ENCODE data around the gene WNK2.
A peak's percentile ranks its signal among the peaks of the same experiment; 100 is the strongest.
"Not testable (repeated sequence)": the region's sequence is repeated elsewhere in the genome, so short reads cannot be mapped to it uniquely, and the experiment has no call there.

The WNK2 gene

DNA sequence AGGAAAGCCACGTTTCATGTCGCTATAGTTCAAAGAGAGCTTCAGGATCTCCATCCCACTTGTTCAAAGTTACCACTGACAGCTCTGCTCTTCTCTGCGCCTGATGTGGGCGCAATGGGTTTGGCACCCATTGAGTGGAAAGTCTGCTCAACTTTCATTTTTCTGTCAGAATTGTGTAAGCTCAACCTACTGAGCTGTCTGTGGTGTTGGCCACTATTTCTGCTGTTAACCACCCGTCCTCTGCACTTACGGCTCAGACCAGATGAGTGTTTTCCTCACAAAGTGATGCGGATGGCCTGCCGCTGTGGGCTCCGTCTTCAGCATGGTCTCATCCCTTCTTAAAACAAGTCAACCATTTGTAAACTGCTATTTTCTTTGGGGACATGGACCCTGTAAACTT, 131.2 kb downstream of the WNK2 start:
- DNase-seq, result no peak

GRCh38 chr9:93315960-93316359, 132.0 kb downstream of the WNK2 start:
- no peak for DNase-seq

DNA sequence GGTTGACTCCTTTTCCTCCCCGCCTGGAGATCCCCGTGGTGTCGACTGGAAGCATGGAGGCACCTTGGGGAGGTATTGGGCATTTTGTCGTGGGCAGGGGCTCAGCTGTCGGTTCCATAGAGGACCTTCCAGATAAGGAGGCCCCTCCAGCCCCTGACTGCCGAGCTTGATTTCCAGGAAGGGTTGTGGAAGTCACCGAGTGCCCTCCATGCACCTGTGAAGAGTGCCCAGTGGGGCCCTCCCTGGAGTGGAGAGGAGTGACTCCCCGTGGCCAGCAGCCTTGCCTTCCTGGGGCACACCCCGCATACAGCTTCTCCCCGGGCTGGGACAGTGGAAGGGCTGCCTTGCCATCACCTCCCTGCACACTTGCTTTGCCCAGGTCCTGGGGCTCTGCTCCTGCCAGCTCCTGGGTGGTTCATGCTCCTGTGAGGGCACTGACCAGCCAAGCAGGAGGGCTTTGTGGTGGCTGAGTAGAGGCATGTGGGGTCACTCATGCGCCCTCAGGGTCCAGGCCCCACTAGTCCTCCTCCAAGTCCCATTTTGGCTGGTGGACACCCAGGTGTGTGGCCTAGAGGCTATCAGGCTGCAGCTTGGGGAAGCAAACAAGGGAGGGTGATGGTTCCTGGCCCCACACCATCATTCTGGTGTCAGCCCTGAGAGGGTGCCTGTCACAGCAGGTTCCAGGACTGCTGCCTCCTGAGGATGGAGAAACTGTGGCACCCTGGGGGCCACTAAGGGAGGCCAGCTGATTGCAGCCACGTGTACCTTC, 133.0 kb downstream of the WNK2 start:
- no peak for DNase-seq

- no peak for DNase-seq
Measured at GRCh38 chr9:93317495-93318094, 133.7 kb downstream of the WNK2 start.

- no peak for DNase-seq
Measured at GRCh38 chr9:93318480-93318879, 134.5 kb downstream of the WNK2 start.

DNA sequence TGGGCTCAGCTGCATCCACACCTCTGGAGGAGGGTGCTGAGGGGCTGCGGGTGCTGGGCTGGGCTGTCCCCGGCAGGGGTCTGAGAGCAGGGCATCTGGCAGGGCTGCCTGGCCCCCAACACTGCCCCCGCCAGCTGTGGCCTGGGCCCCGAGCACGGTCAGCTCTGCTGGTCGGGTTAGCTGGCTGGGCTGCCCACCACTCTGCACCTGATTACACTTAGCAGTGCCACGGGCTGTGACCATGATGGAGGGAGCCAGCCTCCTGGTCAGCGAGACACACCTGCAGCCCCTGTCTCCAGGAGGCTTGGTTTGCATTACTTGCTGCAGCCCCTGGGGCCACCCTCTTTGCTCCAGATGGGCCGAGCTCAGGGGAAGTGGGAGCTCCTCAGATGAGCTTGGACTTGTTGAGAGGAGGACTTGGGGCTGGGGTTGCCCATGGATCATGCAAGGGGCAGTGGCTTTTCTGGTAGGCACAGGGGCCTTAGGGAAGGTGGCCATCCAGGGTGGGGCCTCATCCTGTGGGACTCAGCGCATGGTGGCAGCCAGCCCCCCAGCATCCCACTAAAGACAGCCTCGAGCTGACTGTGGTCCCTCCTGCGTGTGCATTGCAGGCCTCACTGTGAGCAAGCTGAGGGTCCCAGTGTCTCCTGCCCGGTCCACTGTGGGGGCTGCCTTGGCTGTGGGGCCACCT, 135.5 kb downstream of the WNK2 start:
- no peak for DNase-seq

DNA sequence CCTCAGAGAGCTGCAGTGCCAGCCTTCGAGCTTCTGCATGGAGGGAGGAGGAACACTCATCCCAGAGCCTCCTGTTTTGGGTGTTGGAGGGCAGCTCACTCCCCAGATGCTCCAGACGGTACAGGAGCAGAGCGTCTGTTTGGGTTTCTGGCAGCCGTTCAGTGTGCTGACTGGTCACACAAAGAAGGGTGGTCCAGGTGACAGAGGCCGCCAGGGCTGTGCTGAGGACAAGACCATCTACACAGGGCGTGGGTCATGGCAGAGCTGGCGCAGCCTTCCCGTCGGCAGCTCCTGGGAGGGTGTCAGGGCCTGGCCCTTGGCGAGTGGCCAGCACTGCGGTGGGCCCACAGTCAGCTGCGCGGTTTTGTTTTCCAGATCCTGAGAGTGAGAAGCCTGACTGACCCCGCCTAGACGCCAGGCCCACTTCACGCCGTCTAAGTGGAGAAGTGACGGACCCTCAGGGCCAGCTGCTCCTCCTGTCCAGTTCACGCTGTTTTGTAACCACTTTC, 136.1 kb downstream of the WNK2 start:
- no peak for DNase-seq

DNA sequence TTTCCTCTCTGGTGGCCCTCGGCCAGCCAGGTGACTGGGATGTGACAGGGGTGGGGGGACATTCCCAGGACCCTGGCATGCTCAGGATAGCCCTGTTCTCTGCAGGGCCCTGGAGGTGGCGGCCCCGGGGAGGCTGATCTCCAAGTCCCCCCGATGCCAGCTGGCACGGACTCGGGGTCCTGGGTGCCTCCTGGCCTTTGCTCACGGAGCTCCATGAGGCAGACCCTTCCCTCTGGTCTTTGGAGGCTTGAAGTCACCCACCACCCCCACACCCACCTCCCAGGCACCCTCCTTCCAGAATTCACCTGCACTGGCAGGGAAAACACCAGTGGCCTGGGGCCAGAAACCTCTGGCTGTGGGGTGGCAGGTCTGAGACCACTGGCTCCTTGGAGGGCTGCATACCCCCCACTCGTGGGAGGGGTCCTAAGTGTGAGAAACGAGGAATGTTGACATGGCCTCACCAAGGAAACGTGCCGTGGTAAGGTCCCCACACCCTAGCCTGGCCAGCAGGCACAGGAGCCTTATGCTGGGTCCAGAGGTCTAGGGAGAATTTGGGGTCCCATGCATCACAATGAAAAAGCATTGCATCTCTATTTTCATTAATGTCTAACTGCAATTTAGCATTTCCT, 136.8 kb downstream of the WNK2 start:
- DNase-seq, result no peak

DNA sequence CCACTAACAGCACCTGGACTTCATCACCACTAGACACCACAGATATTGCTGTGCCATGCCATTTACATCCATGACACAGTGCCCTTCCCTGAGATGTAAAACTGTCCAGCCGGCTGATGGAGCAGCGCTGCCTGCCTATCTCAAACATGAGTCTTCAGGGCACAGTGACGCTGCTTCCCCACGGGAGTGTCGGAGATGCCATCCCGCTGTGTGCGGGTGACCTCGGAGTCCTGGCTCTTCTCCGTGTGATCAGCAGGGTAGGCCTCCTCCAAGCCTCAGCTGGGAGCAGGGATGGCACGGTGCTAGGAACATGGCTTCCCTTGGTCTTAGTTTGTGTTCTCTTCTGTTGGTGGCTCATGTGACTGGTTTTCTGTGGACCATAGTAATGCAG, 137.3 kb downstream of the WNK2 start:
- no peak for DNase-seq

DNA sequence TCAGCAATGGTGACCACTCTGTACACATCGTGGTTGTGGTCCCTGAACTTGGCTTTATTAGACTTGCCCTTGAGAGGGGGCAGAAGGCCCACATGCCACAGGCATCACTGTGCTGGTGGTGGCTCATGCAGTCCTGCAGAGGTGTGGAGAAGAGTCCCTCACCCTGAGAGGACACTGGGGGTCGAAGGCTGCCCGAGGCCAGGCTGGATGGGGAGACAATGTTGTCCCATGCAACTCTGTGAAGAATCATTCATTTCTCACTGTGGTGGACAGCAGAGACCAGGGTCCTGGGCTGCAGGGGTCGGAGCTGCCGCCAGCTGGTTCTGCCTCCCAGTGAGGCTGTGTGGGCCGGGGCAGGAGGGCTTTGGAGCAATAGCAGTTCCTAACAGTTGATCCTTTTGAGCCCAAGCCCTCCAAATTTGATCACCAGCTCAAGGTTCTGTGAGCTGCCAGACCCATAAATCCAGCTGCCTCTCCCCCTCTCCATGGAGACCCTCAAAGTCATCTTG, 139.6 kb downstream of the WNK2 start:
- not testable (repeated sequence) for DNase-seq

GRCh38 chr9:93324191-93324834, 140.4 kb downstream of the WNK2 start:
- no peak for DNase-seq

GRCh38 chr9:93325307-93326035, 141.5 kb downstream of the WNK2 start:
- DNase-seq, result no peak

GRCh38 chr9:93326056-93326455, 142.1 kb downstream of the WNK2 start:
- peak; percentile 13 for DNase-seq

DNA sequence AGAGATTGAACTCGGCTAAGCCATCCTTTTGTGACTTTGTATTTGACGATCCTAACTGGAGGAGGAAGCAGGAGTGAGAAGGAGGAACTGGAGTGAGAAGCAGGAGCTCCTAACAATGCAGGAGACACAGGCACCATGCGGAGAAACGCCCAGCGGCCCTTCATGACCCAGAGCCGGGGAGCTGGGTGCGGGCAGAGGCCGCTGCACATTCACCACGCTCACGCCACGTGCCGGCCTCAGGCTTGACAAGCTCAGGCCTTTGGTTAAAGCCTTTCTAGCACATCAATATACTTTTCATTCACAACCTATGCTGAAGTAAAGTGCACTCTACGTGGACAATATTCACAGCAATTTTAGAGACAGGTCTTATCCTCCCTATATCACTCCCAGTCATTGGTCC, 142.7 kb downstream of the WNK2 start:
- no peak for DNase-seq

- DNase-seq, result no peak
Measured at GRCh38 chr9:93329629-93330280, 145.8 kb downstream of the WNK2 start.

GRCh38 chr9:93332317-93332716, 148.4 kb downstream of the WNK2 start:
- no peak for DNase-seq

DNA sequence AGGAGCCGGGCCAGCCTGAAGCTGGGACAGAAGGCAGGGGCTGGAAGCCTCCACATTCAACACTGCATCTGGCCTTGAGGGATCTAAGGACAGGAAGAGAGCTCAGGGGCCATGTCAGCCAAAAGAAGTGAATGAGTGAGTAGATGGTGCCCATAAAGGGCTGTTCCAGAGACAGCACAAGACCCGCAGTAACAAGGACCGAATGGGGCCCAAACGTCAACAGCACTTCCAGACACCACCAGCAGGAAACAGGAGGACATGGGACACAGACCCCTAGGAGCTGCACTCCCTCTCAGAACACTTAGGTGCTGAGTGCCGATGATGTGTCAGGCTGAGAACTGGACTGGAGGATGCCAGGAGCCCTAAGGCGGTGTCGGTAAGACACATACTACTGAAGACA, 152.8 kb downstream of the WNK2 start:
- no peak for DNase-seq

GRCh38 chr9:93338196-93338595, 154.3 kb downstream of the WNK2 start:
- DNase-seq, result not testable (repeated sequence)

GRCh38 chr9:93340091-93340490, 156.2 kb downstream of the WNK2 start:
- no peak for DNase-seq

- not testable (repeated sequence) for DNase-seq
Measured at GRCh38 chr9:93341820-93342219, 157.9 kb downstream of the WNK2 start.

GRCh38 chr9:93342428-93342827, 158.5 kb downstream of the WNK2 start:
- not testable (repeated sequence) for DNase-seq

All from NCI-H226 (cell line).